ENCODE measurements around the gene POLR1E. TPM values are rescaled to one million over a fixed set of nuclear protein-coding genes. Genes with fewer than 3 reads are reported as not detected.

POLR1E gene
- total RNA-seq, 1 donor from 2014 or later = 12.3 TPM

DNA sequence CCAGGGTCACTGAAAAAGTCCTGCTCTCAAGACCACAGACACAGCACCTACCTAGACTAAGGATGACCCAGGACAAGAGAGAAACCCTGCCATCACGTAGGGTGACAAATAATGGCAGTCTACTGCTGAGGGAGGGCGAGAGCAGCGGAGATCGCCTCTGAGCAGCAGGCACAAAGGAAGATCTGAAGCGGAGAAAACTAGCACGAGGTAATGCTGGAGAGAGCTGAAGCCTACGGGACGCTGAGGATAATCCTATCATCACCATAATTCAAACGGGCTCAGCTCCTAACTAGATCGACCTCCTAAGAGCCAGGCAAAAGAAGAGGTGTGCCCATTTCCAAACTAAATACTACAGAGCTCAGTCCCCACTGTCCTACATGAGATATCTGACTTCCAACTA lies 49.2 kb downstream of the POLR1E start:
- DNase-seq (ENCODE audit: extremely low spot score in 2 of 2) = no peak
- H3K9me3 ChIP-seq = no peaks in the 10 kb centered on the region
- H3K27me3 ChIP-seq = no peaks in the 10 kb centered on the region
- H3K36me3 ChIP-seq = peaks cover 0 to 8% of the 10 kb centered on the region in 2 donors
- no peaks in the 10 kb centered on the region for H3K4me1 ChIP-seq
- TF ChIP-seq POLR2AphosphoS5 (IDR thresholded peaks at IDR 0.05; ENCODE audit: insufficient read depth in 1 of 2, low read depth in 1 of 2) (no peak), POLR2A (IDR thresholded peaks at IDR 0.05) (no peak)
- TF ChIP-seq, protein P1, sequence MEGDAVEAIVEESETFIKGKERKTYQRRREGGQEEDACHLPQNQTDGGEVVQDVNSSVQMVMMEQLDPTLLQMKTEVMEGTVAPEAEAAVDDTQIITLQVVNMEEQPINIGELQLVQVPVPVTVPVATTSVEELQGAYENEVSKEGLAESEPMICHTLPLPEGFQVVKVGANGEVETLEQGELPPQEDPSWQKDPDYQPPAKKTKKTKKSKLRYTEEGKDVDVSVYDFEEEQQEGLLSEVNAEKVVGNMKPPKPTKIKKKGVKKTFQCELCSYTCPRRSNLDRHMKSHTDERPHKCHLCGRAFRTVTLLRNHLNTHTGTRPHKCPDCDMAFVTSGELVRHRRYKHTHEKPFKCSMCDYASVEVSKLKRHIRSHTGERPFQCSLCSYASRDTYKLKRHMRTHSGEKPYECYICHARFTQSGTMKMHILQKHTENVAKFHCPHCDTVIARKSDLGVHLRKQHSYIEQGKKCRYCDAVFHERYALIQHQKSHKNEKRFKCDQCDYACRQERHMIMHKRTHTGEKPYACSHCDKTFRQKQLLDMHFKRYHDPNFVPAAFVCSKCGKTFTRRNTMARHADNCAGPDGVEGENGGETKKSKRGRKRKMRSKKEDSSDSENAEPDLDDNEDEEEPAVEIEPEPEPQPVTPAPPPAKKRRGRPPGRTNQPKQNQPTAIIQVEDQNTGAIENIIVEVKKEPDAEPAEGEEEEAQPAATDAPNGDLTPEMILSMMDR (IDR thresholded peaks at IDR 0.05) = no peak
- no peak overlapping the region for H3K27ac ChIP-seq
- intact Hi-C loops (cut with DNase I) = no loop called here
- H3K4me3 ChIP-seq = no peak overlapping the region

DNA sequence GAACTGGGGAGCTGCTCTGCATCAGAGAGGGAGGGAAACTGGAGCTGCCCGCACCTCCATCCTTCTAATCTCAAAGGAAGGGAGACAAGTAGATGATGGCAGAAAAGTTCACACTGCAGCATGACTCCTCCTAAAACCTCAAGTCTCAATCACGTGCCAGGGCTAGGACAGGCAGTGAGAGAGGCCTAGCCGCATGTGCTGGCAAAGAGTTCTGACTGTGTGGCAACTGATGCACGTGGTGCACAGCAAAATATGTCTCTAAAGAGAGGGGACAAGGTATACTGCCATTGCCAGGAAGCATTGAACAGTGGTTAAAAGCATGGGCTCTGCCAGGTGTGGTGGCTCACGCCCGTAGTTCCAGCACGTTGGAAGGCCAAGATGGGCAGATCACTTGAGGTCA lies 52.4 kb downstream of the POLR1E start:
- TF ChIP-seq POLR2AphosphoS5 (IDR thresholded peaks at IDR 0.05; ENCODE audit: insufficient read depth in 1 of 2, low read depth in 1 of 2) (no peak), POLR2A (IDR thresholded peaks at IDR 0.05) (no peak)
- TF ChIP-seq, protein P1 (IDR thresholded peaks at IDR 0.05) = no peak
- H3K27ac ChIP-seq = no peak overlapping the region
- intact Hi-C loops (cut with DNase I) = no loop called here
- no peaks in the 10 kb centered on the region for H3K27me3 ChIP-seq
- H3K9me3 ChIP-seq = no peaks in the 10 kb centered on the region
- H3K36me3 ChIP-seq = peaks cover 0 to 8% of the 10 kb centered on the region in 2 donors
- DNase-seq (ENCODE audit: extremely low spot score in 2 of 2) = no peak
- H3K4me1 ChIP-seq = peaks cover 10% of the 10 kb centered on the region
- H3K4me3 ChIP-seq = no peak overlapping the region

DNA sequence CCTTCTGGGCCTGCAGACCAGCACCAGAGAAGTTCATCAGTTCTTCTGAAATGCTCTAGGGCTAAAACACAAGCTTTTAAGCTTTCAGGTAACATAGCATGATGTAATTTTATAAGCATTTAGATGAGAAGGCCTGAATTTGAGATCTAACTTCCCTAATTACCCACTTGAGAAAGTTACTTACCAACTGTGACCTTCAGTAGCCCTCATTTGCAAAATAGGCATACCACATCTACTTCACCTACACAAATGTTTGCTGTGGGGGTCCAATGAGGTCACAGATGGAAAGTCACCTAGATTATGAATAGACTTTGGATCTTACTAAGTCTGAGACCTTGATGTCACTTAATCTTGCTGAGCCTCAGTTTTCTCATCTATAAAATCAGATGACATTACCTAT lies 53.9 kb downstream of the POLR1E start:
- intact Hi-C loops (cut with DNase I) = no loop called here
- TF ChIP-seq POLR2A (IDR thresholded peaks at IDR 0.05) (no peak), POLR2AphosphoS5 (IDR thresholded peaks at IDR 0.05; ENCODE audit: insufficient read depth in 1 of 2, low read depth in 1 of 2) (no peak)
- TF ChIP-seq, protein P1 (IDR thresholded peaks at IDR 0.05) = no peak
- Histone ChIP-seq H3K9me3 (no peaks in the 10 kb centered on the region), H3K36me3 (peaks cover 0 to 8% of the 10 kb centered on the region in 2 donors), H3K27ac (no peak overlapping the region), H3K4me1 (peaks cover 10% of the 10 kb centered on the region), H3K4me3 (no peak overlapping the region), H3K27me3 (no peaks in the 10 kb centered on the region)
- no peak for DNase-seq (ENCODE audit: extremely low spot score in 2 of 2)

GRCh38 chr9:37540634-37541033 lies 54.9 kb downstream of the POLR1E start:
- intact Hi-C loops (cut with DNase I) = no loop called here
- Histone ChIP-seq H3K27ac (no peak overlapping the region), H3K4me3 (no peak overlapping the region), H3K9me3 (no peaks in the 10 kb centered on the region), H3K27me3 (no peaks in the 10 kb centered on the region), H3K36me3 (peaks cover 0 to 6% of the 10 kb centered on the region in 2 donors), H3K4me1 (peaks cover 10% of the 10 kb centered on the region)
- TF ChIP-seq POLR2A (IDR thresholded peaks at IDR 0.05) = no peak
- no peak for DNase-seq (ENCODE audit: extremely low spot score in 2 of 2)

- intact Hi-C loops (cut with DNase I) = no loop called here
- H3K4me1 ChIP-seq = peaks cover 10% of the 10 kb centered on the region
- no peak overlapping the region for H3K27ac ChIP-seq
- no peaks in the 10 kb centered on the region for H3K27me3 ChIP-seq
- H3K4me3 ChIP-seq = no peak overlapping the region
- no peak for DNase-seq (ENCODE audit: extremely low spot score in 2 of 2)
- no peaks in the 10 kb centered on the region for H3K36me3 ChIP-seq
- TF ChIP-seq, protein P1 (IDR thresholded peaks at IDR 0.05) = no peak
- TF ChIP-seq POLR2A (IDR thresholded peaks at IDR 0.05) (no peak), POLR2AphosphoS5 (IDR thresholded peaks at IDR 0.05; ENCODE audit: insufficient read depth in 1 of 2, low read depth in 1 of 2) (no peak)
- no peaks in the 10 kb centered on the region for H3K9me3 ChIP-seq
Observed at GRCh38 chr9:37541465-37541864, 55.7 kb downstream of the POLR1E start.
